Transverse colon (tissue), 4 donors: ENCODE measurements around the gene GALM. TPM values are rescaled to one million over a fixed set of nuclear protein-coding genes. Genes with fewer than 3 reads are reported as not detected.

ENCODE experiments used
- DNase-seq: peaks from one replicate; pipeline ENCODE4 v3.0.0-alpha.2; 2019
- H3K27ac ChIP-seq, 4 donors: fragments of 200-600 bp; sonication (generic); 2 replicates each; pipeline ENCODE4 v1.5.1; 2016 to 2018; ENCODE audit warnings: inconsistent platforms in 4 of 4
- H3K27me3 ChIP-seq: fragments of 200-600 bp; sonication (generic); 2 replicates; pipeline ENCODE4 v1.5.1; 2017; ENCODE audit warnings: inconsistent platforms
- H3K36me3 ChIP-seq, 4 donors: fragments of 200-600 bp; sonication (generic); 2 replicates each; pipeline ENCODE4 v1.5.1; 2017 to 2019; ENCODE audit warnings: inconsistent platforms in 4 of 4
- H3K4me1 ChIP-seq, 4 donors: fragments of 200-600 bp; sonication (generic); 2 replicates each; pipeline ENCODE4 v1.5.1; 2017 to 2020; ENCODE audit warnings: inconsistent platforms in 4 of 4
- H3K4me3 ChIP-seq, 4 donors: fragments of 200-600 bp; sonication (generic); 1 replicate in 1 of 4; 2 replicates in 3 of 4; pipeline versions ENCODE4 v1.5.1 to v1.6.1; 2017 to 2019; ENCODE audit warnings: inconsistent platforms in 4 of 4
- H3K9me3 ChIP-seq, 2 donors: fragments of 200-600 bp; sonication (generic); 2 replicates each; pipeline ENCODE4 v1.5.1; 2017 to 2019; ENCODE audit warnings: inconsistent platforms in 2 of 2
- CTCF ChIP-seq, 5 experiments: fragments of 200-600 bp in 3 of 5; fragments of 450-650 bp in 2 of 5; sonication (generic) in 3 of 5; IDR thresholded peaks; 1 replicate in 2 of 5; 2 replicates in 3 of 5; pipeline ENCODE4 v1.5.1; 2016 to 2017; ENCODE audit warnings: antibody characterized with exemption in 5 of 5, inconsistent platforms in 3 of 5, mild to moderate bottlenecking in 2 of 5, moderate library complexity in 1 of 5
- EP300 ChIP-seq: sonication (generic); formaldehyde crosslinking; IDR thresholded peaks from one replicate; pipeline ENCODE4 v1.6.1; 2017; ENCODE audit warnings: antibody characterized with exemption, low read depth
- POLR2A ChIP-seq: fragments of 450-650 bp; IDR thresholded peaks from one replicate; pipeline ENCODE4 v1.6.1; 2016; ENCODE audit warnings: antibody characterized with exemption, mild to moderate bottlenecking, moderate library complexity
- POLR2AphosphoS5 ChIP-seq, 3 donors: sonication (generic); formaldehyde crosslinking; IDR thresholded peaks; one replicate each; pipeline ENCODE4 v1.6.1; 2016; ENCODE audit warnings: antibody characterized with exemption in 3 of 3
- WGBS, 2 donors: methylation state at CpG; one replicate each; pipeline ENCODE4 v1.1.5; 2018; ENCODE audit warnings: low coverage in 1 of 2; 5-methylcytosine and 5-hydroxymethylcytosine counted together
- in situ Hi-C, 4 donors: fragments of 200-750 bp; cut with MboI; loops; one replicate each; pipeline versions ENCODE4 v1.15.0 to v1.15.1; 2017; ENCODE audit warnings: low sequenced_read_pairs in 3 of 4, low pct_ligation_motif_present in 1 of 4, low pct_unique_long_range_greater_than_20kb in 1 of 4
- intact Hi-C: fragments of 100-400 bp; cut with DNase I; formaldehyde crosslinking; loops from one replicate; pipeline ENCODE4 v1.15.1; 2023; ENCODE audit warnings: low total_unique reads
- total RNA-seq, 4 donors: library from RNA; depleted of rRNA; stranded (reverse); fragments of >200 nt; gene quantifications; one replicate each; pipeline ENCODE4 v1.1.0, GENCODE V29; 2016

Gene GALM
- total RNA-seq, 4 donors from 2014 or later, result 35.5 to 80.6 (median 70.9) TPM

- Histone ChIP-seq H3K4me3 (no peak overlapping the region), H3K27ac (peak overlapping the region in 1 of 4 donors; percentile 22), H3K36me3 (no peaks in the 10 kb centered on the region), H3K27me3 (no peaks in the 10 kb centered on the region), H3K4me1 (peaks cover 0 to 8% (median 3%) of the 10 kb centered on the region in 4 donors), H3K9me3 (no peaks in the 10 kb centered on the region)
- 52 to 60% methylated on average over 5 to 6 of the region's 6 CpGs for WGBS, 2 donors
- no peak for DNase-seq
- in situ Hi-C loops, result no loop called here
- TF ChIP-seq EP300 (no peak), POLR2A (no peak), POLR2AphosphoS5 (IDR thresholded peaks at IDR 0.05) (no peak)
- intact Hi-C loops, result no loop called here
Observed at GRCh38 chr2:38652431-38653273, 13.3 kb upstream of the GALM start.

- Histone ChIP-seq H3K4me3 (no peak overlapping the region), H3K9me3 (no peaks in the 10 kb centered on the region), H3K27ac (peak overlapping the region in 1 of 4 donors; percentile 9), H3K36me3 (no peaks in the 10 kb centered on the region), H3K27me3 (no peaks in the 10 kb centered on the region), H3K4me1 (peaks cover 0 to 8% (median 3%) of the 10 kb centered on the region in 4 donors)
- WGBS, 2 donors, result 59 to 88% methylated on average over 2 of the region's 2 CpGs
- DNase-seq, result no peak
- no peak for TF ChIP-seq POLR2A
- no peak for TF ChIP-seq EP300
- no peak for TF ChIP-seq POLR2AphosphoS5 (IDR thresholded peaks at IDR 0.05)
- no peak for TF ChIP-seq CTCF (IDR thresholded peaks at IDR 0.05)
- intact Hi-C loops, result no loop called here
- in situ Hi-C loops, result no loop called here
Observed at GRCh38 chr2:38653380-38653714, 12.6 kb upstream of the GALM start.

- no peaks in the 10 kb centered on the region for H3K9me3 ChIP-seq
- H3K27ac ChIP-seq, result peak overlapping the region in 3 of 4 donors; percentile 3 to 9 (median 5)
Observed at GRCh38 chr2:38653715-38654527, 12.0 kb upstream of the GALM start.

GRCh38 chr2:38654528-38655381 is 11.2 kb upstream of the GALM start:
- WGBS, 2 donors, result 82 to 83% methylated on average over 8 to 13 of the region's 13 CpGs

More at GRCh38 chr2:38653715-38654527, 12.0 kb upstream of the GALM start:
- WGBS, 2 donors, result 87% methylated on average over 3 to 10 of the region's 10 CpGs
- TF ChIP-seq POLR2AphosphoS5 (IDR thresholded peaks at IDR 0.05), result no peak
- in situ Hi-C loops (no loop called here), intact Hi-C loops (no loop called here)
- Histone ChIP-seq H3K36me3 (no peaks in the 10 kb centered on the region), H3K27me3 (no peaks in the 10 kb centered on the region), H3K4me3 (no peak overlapping the region), H3K4me1 (peaks cover 0 to 8% (median 3%) of the 10 kb centered on the region in 4 donors)
- DNase-seq, result no peak

More at GRCh38 chr2:38654528-38655381, 11.2 kb upstream of the GALM start:
- intact Hi-C loops (loop anchor here (5.0 kb wide), 1 partner anchor 37 kb away; no protein-coding TSS in a partner anchor), in situ Hi-C loops (no loop called here)
- peaks cover 0 to 8% (median 3%) of the 10 kb centered on the region in 4 donors for H3K4me1 ChIP-seq
- no peak for DNase-seq
- H3K27ac ChIP-seq, result peak overlapping the region in 1 of 4 donors; percentile 5
- H3K27me3 ChIP-seq, result no peaks in the 10 kb centered on the region
- no peak overlapping the region for H3K4me3 ChIP-seq
- no peaks in the 10 kb centered on the region for H3K9me3 ChIP-seq
- TF ChIP-seq POLR2AphosphoS5 (IDR thresholded peaks at IDR 0.05) (no peak), CTCF (IDR thresholded peaks at IDR 0.05) (no peak)
- H3K36me3 ChIP-seq, result no peaks in the 10 kb centered on the region
